HFF-Myc (cell line): ENCODE measurements around the gene POPDC2.
A peak's percentile ranks its signal among the peaks of the same experiment; 100 is the strongest.

Experiments used
- DNase-seq: peaks from one replicate; pipeline ENCODE4 v3.0.0-alpha.2; 2011; ENCODE audit warnings: low read depth; ENCODE audit errors: extremely low read depth
- H3K4me3 ChIP-seq: replicated peaks from 2 replicates; pipeline ENCODE4 v1.5.1; 2011; ENCODE audit warnings: low read depth, mild to moderate bottlenecking, control low read depth, low read length
- CTCF ChIP-seq: IDR thresholded peaks from 2 replicates; pipeline ENCODE4 v1.5.1; 2012; ENCODE audit warnings: mild to moderate bottlenecking, low read depth, low read length, control low read depth; ENCODE audit errors: missing control alignments

POPDC2 gene

GRCh38 chr3:119677641-119677934 lies 17.2 kb upstream of the POPDC2 start:
- H3K4me3 ChIP-seq: peak overlapping the region; percentile 53
- no peak for DNase-seq
- no peak for TF ChIP-seq CTCF

- H3K4me3 ChIP-seq: peak within 1 kb of the TSS; percentile 53
- peak; percentile 81 for DNase-seq
- TF ChIP-seq CTCF: no peak
Measured at GRCh38 chr3:119676771-119677640, 16.6 kb upstream of the POPDC2 start, which contains the start of gene COX17. TSS of gene COX17 (minus strand) at chr3:119677406. CDS start at chr3:119677310, 96 bp downstream.

- no peak for DNase-seq
- TF ChIP-seq CTCF: no peak
- peak overlapping the region; percentile 53 for H3K4me3 ChIP-seq
Measured at GRCh38 chr3:119676020-119676419, 15.6 kb upstream of the POPDC2 start.

GRCh38 chr3:119675188-119675874 lies 14.9 kb upstream of the POPDC2 start:
- no peak for DNase-seq
- TF ChIP-seq CTCF: no peak
- peak overlapping the region; percentile 53 for H3K4me3 ChIP-seq

GRCh38 chr3:119673875-119674274 lies 13.5 kb upstream of the POPDC2 start:
- H3K4me3 ChIP-seq: no peak overlapping the region
- DNase-seq: no peak
- TF ChIP-seq CTCF: no peak

- no peak overlapping the region for H3K4me3 ChIP-seq
- no peak for DNase-seq
- TF ChIP-seq CTCF: no peak
Measured at GRCh38 chr3:119672776-119673175, 12.4 kb upstream of the POPDC2 start.
